GM15510 (cell line): ENCODE data around the gene ODC1.

ENCODE experiments used
- POLR2A ChIP-seq: IDR thresholded peaks from 3 replicates; pipeline ENCODE4 v1.6.1; 2011; ENCODE audit warnings: borderline replicate concordance; ENCODE audit not compliant: insufficient read length; ENCODE audit errors: extremely low read depth

Gene ODC1

GRCh38 chr2:10434886-10435819 lies 13.0 kb downstream of the ODC1 start:
- no peak for TF ChIP-seq POLR2A

GRCh38 chr2:10433947-10434885 lies 13.9 kb downstream of the ODC1 start:
- TF ChIP-seq POLR2A = no peak

GRCh38 chr2:10433264-10433946 lies 14.7 kb downstream of the ODC1 start:
- TF ChIP-seq POLR2A = no peak

- no peak for TF ChIP-seq POLR2A
These were observed 15.6 kb downstream of the ODC1 start for GRCh38 chr2:10432311-10433181.

- TF ChIP-seq POLR2A = no peak
These were observed 16.3 kb downstream of the ODC1 start for GRCh38 chr2:10431797-10432196.

GRCh38 chr2:10430886-10431622 lies 17.1 kb downstream of the ODC1 start:
- no peak for TF ChIP-seq POLR2A

DNA sequence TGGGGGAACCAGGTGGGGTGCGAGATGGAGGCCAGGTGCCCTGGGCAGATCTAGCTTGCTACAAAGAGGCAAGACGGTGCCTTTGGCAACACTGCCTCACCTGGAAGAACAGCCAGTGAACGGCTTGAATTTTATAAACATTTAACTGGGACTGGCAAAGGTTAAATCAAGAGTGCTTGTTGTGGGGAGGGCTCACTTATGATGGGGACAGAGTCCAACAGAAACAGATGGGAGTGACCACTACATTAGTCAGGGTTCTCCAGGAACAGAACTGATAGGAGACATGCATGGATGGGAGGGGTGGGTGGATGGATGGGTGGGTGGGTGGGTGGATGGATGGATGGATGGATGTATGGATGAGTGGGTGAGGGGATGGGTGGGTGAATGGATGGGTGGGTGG lies 19.2 kb downstream of the ODC1 start:
- TF ChIP-seq POLR2A = no peak

- no peak for TF ChIP-seq POLR2A
These were observed 19.8 kb downstream of the ODC1 start for GRCh38 chr2:10428355-10428754.

DNA sequence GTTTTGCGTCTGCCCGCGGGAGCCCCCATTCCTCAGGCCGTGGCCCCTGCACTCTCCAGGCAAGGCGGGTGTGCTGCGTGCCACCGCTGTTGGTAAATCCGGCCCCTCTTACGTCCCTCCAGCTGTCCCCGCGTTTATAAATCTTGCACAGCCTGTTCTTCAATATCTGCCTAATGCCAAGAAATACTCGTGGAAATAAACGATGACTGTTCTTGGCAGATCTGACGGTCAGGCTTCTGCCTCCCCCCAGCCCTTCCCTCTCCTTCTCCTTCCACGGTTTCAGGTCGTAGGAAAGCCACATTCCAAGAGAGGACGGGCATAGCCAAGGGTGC lies 20.5 kb downstream of the ODC1 start:
- TF ChIP-seq POLR2A = no peak

- TF ChIP-seq POLR2A = no peak
These were observed 21.2 kb downstream of the ODC1 start for GRCh38 chr2:10426726-10427617.

- TF ChIP-seq POLR2A = no peak
These were observed 22.4 kb downstream of the ODC1 start for GRCh38 chr2:10425699-10426098.

DNA sequence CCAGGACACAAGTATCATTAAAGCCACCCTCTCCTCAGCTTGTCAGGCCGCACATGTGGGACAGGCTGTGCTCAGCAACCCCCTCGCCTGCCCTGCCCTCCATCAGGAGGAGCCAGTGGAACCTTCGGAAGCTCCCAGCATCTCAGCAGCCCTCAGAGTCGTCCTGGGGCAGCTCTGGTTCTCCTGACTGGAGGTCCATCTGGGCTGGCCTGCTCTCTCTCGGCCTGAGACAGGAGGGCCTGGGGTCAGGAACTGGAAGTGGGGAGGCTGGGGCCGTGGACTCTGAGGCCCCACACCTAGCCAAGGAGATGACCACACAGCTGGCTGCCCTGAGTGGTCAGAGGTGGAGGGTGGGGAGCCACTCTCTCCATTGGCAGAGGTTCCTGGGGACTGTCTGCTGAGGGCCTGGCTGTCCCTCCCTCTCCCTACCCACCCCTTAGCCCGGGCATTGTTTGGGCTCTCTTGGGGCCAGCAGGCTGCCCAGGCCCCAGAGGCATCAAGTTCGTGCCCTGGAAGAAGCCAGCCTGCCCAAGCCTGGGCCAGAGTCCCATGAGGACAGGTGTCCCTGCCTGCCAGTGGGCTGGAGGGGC lies 23.1 kb downstream of the ODC1 start:
- no peak for TF ChIP-seq POLR2A
